ENCODE data around the gene FKBP9.
A peak's percentile ranks its signal among the peaks of the same experiment; 100 is the strongest.
"Not testable (repeated sequence)": the region's sequence is repeated elsewhere in the genome, so short reads cannot be mapped to it uniquely, and the experiment has no call there.

FKBP9 gene, protein sequence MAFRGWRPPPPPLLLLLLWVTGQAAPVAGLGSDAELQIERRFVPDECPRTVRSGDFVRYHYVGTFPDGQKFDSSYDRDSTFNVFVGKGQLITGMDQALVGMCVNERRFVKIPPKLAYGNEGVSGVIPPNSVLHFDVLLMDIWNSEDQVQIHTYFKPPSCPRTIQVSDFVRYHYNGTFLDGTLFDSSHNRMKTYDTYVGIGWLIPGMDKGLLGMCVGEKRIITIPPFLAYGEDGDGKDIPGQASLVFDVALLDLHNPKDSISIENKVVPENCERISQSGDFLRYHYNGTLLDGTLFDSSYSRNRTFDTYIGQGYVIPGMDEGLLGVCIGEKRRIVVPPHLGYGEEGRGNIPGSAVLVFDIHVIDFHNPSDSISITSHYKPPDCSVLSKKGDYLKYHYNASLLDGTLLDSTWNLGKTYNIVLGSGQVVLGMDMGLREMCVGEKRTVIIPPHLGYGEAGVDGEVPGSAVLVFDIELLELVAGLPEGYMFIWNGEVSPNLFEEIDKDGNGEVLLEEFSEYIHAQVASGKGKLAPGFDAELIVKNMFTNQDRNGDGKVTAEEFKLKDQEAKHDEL

GRCh38 chr7:32957326-32958045, at the start of gene FKBP9:
TSS of gene FKBP9 (plus strand) at chr7:32957440. CDS start at chr7:32957574, 134 bp downstream.
- peak; percentile 92 for DNase-seq

- DNase-seq = no peak
Measured at GRCh38 chr7:32910195-32910594, 47.0 kb upstream of the FKBP9 start.

DNA sequence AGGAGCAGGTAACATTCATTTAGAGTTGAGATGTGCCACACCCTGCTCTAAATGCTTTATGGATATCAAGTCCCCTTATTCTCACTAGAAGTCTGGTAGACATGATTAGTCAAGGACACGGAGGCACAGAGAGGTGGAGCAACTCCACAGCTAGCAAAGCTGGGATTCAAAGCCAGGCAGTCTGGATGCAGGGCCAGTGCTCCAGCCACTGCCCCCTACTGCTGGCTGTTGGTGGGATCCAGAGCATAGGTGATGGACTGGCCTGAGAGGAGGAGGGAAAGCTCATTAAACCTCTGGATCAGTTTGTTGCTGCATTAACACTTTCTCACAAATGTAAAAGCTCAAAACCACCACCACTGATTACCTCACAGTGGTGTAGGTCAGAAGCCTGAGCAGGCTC, 43.1 kb upstream of the FKBP9 start:
- DNase-seq = no peak

GRCh38 chr7:32915041-32915536, 42.2 kb upstream of the FKBP9 start:
- DNase-seq = no peak

GRCh38 chr7:32916006-32916405, 41.2 kb upstream of the FKBP9 start:
- DNase-seq = no peak

DNA sequence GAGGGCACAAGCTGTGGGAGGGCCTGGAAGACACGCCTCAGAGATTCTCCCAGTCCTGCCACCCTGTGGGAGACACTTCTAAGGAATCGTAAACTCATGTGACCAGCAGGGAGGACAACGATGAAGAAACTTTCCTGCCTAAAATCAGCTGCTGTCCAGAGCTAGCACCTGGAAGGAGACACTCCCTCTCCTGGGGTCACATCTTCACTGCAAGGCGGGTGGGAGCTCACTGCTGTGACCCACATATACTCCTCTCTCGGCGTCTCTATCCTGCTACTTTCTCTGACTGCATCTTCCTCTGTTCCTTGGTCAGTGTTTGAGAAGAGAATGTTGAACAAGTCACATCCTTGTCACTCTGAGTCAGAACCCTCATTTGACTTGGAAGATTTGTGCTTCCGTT, 40.2 kb upstream of the FKBP9 start:
- DNase-seq = not testable (repeated sequence)

DNA sequence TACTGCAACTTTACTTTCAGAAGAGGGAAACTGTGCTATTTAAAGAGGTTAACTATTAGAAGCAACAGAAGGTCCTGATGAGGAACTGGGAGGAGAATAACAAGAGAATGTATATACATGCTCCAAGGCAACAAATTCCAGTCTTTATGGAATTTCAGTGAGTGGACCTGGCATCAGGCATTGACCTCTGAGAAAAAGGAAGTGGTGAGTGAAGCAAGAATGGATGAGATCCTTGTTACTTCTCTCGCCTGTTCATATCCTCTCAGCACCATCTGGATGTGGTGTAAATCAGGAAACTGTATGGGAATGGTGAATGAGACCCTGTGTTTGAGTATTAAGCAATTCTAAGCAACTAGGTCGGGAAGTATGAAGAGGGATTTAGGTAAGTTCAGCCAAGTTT, 35.3 kb upstream of the FKBP9 start:
- DNase-seq = peak; percentile 47

DNA sequence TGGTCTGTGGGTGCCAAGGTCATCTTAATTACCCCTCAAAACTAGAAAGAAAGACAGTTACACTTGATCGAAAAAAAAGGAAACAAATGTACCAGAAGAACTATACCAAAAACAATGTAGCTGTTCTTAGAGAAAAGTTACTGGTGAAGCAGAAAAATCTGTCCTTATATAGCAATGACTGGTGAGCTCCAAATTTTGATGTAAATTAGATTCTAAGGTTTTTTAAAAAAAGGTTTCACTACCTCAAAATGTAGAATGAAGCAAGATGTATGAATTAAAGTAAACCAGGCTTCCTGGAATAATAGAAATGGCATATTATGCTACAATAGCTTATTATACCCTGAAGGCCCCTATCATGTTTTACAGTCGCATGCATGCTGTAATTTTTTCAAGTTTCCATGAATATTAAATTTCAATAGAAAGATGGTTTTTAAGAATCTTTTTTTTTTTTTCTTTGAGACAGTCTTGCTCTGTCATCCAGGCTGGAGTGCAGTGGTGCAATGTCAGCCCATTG, 28.4 kb upstream of the FKBP9 start:
- DNase-seq = no peak

GRCh38 chr7:32929430-32930143, 27.7 kb upstream of the FKBP9 start:
- DNase-seq = no peak

DNA sequence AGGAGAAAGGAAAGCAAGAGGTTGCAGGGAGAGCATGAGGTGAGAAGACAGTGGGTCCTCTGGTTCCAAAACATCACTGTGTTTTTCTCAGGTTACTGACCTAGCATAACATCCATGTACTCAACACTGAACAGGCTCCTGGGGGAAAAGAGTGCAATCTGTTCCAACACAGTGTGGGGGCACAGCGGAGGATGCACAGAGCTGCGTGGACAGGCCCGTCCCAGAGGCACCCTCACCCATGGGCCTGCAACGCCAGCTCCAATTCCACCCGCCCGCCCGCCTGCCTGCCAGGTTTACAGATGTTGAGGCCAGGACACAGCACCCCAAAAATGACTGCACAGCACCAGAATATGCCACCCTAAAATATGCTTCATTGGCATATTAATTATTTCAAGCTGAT, 26.9 kb upstream of the FKBP9 start:
- no peak for DNase-seq

DNA sequence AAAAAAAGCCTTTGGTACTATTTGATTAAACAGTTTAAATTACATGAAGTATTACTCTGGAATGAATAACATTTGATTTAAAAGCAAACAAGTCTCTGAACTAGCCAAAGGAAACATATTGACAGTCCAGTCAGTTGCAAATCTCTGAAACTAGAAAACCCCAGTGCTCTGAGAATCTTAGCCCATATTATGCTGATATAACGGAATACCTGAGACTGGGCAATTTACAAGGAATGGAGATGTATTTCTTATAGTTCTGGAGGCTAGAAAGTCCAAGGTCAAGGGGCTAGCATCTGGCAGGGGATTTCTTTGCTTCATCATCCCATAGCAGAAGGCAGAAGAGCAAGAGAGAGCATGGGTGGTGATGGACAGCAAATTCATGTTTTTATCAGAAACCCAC, 21.7 kb upstream of the FKBP9 start:
- DNase-seq = no peak

GRCh38 chr7:32936689-32937088, 20.6 kb upstream of the FKBP9 start:
- DNase-seq = no peak

DNA sequence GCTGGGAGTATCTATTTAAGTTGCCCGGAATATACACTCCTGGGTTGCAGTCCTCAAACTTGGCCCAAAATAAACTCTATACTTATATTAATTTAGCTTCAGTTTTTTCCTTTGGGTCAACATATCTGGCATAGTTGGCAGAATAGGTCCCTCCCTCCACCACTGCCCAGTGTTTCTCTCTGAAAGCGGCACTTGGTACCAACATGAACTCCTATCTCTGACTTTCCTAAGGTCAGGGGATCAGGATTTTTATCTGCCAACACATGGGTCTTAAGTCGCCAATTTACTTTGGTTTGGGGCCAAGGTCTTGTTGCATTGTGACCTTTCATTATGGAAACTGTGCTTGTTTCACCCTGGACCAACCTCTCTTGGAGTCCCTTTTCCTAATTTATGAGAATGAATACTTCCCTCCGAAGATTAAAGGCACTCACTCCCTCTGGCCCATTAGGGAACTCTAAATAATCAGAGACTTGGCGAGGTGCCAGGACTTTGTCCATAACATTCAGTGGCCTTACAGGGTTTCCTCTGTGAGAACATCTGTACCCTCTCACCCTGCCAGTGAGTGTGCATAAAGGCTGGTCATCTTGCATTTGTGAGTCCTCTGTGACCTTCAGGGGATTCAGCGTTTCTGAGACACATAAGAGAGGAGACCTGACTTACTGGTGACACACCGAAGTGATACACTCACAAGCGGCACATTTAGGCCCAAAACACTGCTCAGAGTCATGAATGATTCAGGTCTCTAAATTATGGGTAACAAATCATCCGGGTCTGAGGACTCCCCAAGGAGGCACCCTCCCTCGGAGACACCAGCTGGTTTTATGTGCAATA, 19.7 kb upstream of the FKBP9 start:
- DNase-seq = peak; percentile 39

DNA sequence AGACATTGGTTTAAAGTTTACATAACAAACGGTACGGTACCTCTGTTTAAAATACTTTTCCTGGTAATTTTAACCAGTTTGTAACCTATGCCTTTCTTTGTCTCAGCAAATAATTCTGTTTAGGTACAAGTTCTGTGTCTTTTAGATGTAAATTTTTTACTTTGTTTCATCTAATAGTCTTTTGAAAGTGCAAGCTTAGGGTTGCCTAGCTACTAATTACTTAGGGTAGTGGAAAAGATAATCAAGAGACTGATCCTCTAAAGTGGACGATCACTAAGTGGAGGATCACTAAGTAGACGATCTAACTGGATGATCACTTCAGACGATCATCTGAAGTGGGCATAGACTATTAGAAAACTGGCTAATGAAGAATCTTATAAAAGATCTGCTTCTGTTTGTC, 16.1 kb upstream of the FKBP9 start:
- no peak for DNase-seq

GRCh38 chr7:32941681-32942414, 15.4 kb upstream of the FKBP9 start:
- no peak for DNase-seq

DNA sequence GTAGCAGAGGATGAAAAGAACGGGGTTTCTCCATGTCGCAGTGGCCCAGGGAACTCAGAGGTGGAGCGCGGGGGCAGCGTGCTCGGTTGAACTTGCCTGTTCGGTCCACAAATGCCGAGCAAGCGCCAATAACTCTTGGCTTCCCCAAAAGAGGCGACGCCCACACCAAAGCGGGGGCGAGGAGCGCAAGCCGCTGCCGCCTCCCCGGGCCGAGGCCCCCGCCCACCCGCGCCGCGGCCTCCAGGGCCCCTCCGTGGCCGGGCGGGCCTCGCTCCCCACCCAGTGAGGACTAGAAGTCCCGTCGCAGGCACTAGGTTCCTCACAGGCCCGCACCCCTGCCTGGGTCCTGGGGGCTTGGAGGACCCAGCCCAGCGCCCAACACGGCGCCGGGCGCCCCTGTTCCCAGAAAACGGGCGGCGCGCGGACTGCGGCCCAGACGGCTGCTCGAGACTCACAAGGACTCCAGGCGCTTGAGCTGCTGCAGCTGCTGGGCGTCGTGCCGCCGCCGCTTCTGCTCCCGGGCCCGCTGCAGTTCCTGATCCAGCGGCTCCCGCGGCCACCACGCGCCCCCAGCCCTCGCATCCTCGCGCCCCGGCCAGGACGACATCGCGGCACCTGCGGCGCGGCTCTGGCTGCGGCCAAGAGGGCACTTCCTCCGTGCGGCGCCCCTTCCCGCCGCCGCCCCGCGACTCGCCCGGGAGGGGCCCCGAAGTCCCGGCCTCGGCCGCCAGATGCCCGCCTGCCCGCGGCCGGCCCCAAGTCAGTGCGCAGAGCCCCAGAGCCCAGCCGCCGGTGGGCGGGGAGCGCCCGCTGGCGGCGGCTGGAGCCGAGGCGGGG, 14.6 kb upstream of the FKBP9 start:
- DNase-seq = peak; percentile 80

DNA sequence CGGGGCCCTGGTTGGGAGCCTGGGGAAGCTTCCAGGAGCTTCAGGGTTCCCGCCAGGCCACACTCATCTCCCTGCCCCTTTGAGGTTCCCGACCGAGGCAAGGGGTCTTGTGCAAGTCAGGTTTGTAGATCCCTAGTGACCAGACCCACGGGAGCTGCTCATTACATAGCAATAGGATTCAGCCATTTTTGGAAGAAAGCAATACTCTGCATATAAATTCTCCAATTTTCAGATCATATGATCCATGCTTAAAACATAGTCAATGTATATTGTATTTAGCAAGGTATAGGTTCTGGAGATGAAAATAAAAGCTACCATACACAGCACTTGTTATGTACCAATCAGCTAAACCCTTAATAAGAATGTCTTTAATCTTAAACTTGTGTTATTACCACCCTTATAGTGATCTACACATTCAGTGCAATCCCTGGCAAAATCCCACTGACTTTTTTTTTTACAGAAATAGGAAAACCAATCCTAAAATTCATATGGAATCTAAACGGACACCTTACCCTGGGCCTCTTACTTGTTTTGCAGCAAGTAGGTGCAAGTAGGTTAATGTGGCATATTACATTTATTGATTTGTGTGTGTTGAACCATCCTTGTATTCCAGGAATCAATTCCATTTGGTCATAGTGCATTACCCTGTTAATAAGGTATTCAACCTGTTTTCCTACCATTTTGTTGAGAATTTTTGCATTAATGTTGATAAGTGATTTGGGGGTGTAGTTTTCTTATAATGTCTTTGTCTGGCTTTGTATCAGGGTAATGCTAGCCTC, 13.8 kb upstream of the FKBP9 start:
- DNase-seq = no peak

GRCh38 chr7:32947420-32947983, 9.7 kb upstream of the FKBP9 start:
- no peak for DNase-seq

DNA sequence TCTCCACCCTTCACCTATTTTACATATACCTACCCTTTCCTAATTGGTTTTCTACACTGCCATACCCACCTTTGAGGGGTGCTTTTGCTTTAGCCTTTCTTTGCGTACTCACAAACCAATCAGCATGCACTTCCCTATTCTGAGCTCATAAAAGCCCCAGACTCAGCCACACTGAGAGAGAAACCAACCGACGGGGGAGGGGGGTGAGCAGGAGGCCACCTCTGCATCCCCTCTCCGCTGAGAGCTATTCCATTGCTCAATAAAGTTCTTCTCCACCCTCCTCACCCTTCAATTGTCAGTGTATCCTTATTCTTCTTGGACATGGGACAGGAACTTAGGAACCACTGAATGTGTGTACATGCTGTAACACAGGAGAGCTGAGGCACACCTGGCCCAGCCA, 9.0 kb upstream of the FKBP9 start:
- no peak for DNase-seq

All from fibroblast of skin of right quadriceps (primary cell).